Measurements from ENCODE around the gene PTPRN2. TPM values are rescaled to one million over a fixed set of nuclear protein-coding genes. Genes with fewer than 3 reads are reported as not detected.

The PTPRN2 gene
- total and polyA plus RNA-seq, 2 of the 13 experiments (the other 11 are each of a cell fraction or from before 2014, with no cell fraction given): 2.5 to 24.2 TPM

DNA sequence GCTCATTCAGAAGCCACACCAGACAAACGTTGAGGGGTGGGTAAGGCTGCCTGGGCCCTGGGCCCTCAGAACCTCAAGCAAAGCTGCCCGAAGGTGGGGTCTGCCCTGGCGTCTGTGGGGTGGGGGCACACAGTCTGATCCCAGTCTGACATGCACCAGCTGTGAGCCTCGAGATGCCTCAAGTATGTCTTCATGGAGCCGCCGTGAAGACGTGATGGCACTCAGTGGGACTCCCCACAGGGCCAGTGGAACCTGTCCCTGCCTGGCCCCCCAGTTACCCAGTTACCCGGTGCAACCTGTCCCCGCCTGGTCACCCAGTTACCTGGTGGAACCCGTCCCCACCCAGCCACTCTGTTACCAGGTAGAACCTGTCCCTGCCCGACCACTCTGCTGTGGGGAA lies 351.2 kb downstream of the PTPRN2 start:
- CTCF ChIA-PET (ENCODE audit: low intra/inter-chr PET ratio, low total read pairs): no interaction called here
- POLR2A ChIA-PET: no interaction called here
- in situ Hi-C loops (cut with HindIII; ENCODE audit: extremely low pct_ligation_motif_present, low pct_unique_long_range_greater_than_20kb): no loop called here
- TF ChIP-seq, protein P1, sequence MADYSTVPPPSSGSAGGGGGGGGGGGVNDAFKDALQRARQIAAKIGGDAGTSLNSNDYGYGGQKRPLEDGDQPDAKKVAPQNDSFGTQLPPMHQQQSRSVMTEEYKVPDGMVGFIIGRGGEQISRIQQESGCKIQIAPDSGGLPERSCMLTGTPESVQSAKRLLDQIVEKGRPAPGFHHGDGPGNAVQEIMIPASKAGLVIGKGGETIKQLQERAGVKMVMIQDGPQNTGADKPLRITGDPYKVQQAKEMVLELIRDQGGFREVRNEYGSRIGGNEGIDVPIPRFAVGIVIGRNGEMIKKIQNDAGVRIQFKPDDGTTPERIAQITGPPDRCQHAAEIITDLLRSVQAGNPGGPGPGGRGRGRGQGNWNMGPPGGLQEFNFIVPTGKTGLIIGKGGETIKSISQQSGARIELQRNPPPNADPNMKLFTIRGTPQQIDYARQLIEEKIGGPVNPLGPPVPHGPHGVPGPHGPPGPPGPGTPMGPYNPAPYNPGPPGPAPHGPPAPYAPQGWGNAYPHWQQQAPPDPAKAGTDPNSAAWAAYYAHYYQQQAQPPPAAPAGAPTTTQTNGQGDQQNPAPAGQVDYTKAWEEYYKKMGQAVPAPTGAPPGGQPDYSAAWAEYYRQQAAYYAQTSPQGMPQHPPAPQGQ (CRISPR knock-in tag; IDR thresholded peaks at IDR 0.05; ENCODE audit: borderline replicate concordance): no peak
- TF ChIP-seq, protein P2, sequence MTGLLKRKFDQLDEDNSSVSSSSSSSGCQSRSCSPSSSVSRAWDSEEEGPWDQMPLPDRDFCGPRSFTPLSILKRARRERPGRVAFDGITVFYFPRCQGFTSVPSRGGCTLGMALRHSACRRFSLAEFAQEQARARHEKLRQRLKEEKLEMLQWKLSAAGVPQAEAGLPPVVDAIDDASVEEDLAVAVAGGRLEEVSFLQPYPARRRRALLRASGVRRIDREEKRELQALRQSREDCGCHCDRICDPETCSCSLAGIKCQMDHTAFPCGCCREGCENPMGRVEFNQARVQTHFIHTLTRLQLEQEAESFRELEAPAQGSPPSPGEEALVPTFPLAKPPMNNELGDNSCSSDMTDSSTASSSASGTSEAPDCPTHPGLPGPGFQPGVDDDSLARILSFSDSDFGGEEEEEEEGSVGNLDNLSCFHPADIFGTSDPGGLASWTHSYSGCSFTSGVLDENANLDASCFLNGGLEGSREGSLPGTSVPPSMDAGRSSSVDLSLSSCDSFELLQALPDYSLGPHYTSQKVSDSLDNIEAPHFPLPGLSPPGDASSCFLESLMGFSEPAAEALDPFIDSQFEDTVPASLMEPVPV (CRISPR knock-in tag; IDR thresholded peaks at IDR 0.05): no peak
- TF ChIP-seq NR2F2 (IDR thresholded peaks at IDR 0.05; ENCODE audit: borderline replicate concordance, low read depth) (no peak), ZBTB38 (CRISPR knock-in tag; IDR thresholded peaks at IDR 0.05) (no peak), ZNF589 (CRISPR knock-in tag; conservative IDR thresholded peaks at IDR 0.05) (no peak)
- TF ChIP-seq, protein P3, sequence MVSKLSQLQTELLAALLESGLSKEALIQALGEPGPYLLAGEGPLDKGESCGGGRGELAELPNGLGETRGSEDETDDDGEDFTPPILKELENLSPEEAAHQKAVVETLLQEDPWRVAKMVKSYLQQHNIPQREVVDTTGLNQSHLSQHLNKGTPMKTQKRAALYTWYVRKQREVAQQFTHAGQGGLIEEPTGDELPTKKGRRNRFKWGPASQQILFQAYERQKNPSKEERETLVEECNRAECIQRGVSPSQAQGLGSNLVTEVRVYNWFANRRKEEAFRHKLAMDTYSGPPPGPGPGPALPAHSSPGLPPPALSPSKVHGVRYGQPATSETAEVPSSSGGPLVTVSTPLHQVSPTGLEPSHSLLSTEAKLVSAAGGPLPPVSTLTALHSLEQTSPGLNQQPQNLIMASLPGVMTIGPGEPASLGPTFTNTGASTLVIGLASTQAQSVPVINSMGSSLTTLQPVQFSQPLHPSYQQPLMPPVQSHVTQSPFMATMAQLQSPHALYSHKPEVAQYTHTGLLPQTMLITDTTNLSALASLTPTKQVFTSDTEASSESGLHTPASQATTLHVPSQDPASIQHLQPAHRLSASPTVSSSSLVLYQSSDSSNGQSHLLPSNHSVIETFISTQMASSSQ (IDR thresholded peaks at IDR 0.05; ENCODE audit: low read depth): no peak
- TF ChIP-seq, protein P3 (CRISPR knock-in tag; IDR thresholded peaks at IDR 0.05; ENCODE audit: borderline replicate concordance): no peak
- TF ChIP-seq, protein P4, sequence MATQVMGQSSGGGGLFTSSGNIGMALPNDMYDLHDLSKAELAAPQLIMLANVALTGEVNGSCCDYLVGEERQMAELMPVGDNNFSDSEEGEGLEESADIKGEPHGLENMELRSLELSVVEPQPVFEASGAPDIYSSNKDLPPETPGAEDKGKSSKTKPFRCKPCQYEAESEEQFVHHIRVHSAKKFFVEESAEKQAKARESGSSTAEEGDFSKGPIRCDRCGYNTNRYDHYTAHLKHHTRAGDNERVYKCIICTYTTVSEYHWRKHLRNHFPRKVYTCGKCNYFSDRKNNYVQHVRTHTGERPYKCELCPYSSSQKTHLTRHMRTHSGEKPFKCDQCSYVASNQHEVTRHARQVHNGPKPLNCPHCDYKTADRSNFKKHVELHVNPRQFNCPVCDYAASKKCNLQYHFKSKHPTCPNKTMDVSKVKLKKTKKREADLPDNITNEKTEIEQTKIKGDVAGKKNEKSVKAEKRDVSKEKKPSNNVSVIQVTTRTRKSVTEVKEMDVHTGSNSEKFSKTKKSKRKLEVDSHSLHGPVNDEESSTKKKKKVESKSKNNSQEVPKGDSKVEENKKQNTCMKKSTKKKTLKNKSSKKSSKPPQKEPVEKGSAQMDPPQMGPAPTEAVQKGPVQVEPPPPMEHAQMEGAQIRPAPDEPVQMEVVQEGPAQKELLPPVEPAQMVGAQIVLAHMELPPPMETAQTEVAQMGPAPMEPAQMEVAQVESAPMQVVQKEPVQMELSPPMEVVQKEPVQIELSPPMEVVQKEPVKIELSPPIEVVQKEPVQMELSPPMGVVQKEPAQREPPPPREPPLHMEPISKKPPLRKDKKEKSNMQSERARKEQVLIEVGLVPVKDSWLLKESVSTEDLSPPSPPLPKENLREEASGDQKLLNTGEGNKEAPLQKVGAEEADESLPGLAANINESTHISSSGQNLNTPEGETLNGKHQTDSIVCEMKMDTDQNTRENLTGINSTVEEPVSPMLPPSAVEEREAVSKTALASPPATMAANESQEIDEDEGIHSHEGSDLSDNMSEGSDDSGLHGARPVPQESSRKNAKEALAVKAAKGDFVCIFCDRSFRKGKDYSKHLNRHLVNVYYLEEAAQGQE (IDR thresholded peaks at IDR 0.05; ENCODE audit: borderline replicate concordance in 1 of 2, low read depth in 1 of 2, low read length in 2 of 2): no peak

More for the DNA sequence above, 351.2 kb downstream of the PTPRN2 start:
- H3K27ac ChIP-seq (ENCODE audit: extremely low read length, insufficient read depth, low read length): no peak overlapping the region
- no peak overlapping the region for H2AFZ ChIP-seq (ENCODE audit: low read length)
- BruUV-seq (replicated peaks): no TSS peak
- ATAC-seq (no peak; the same call in 2 of the 3 replicates), DNase-seq (ENCODE audit: low spot score) (no peak), FAIRE-seq (no peak)
- H3K27me3 ChIP-seq (ENCODE audit: control insufficient read depth in 1 of 2, insufficient read depth in 2 of 2, low read length in 2 of 2): no peaks in the 10 kb centered on the region
- H3K79me2 ChIP-seq (ENCODE audit: insufficient read depth, low read length): no peaks in the 10 kb centered on the region
- 57% methylated on average over 2 of the region's 11 CpGs for WGBS (ENCODE audit: low lambda C conversion rate)
- H4K20me1 ChIP-seq (ENCODE audit: insufficient read depth, low read length): peaks cover 25% of the 10 kb centered on the region; the same call in 1 of the 2 replicates
- H3K36me3 ChIP-seq (replicated peaks in 1 of 2; ENCODE audit: control insufficient read depth in 1 of 2, insufficient read depth in 2 of 2, low read length in 2 of 2): no peaks in the 10 kb centered on the region
- H3K9ac ChIP-seq (ENCODE audit: insufficient read depth, low read depth, low read length): no peak overlapping the region
- no peaks in the 10 kb centered on the region for H3K9me3 ChIP-seq (ENCODE audit: low read length)
- H3K4me3 ChIP-seq (replicated peaks in 1 of 3; ENCODE audit: insufficient read depth in 1 of 3, low read depth in 2 of 3, low read length in 3 of 3): no peak overlapping the region
- no peaks in the 10 kb centered on the region for H3K4me1 ChIP-seq (ENCODE audit: insufficient read depth, low read length)
- no peak overlapping the region for H3K4me2 ChIP-seq (ENCODE audit: low read depth, low read length)
- intact Hi-C loops (cut with micrococcal nuclease; ENCODE audit: unreplicated experiment): no loop called here
